ENCODE results near the gene VDR. TPM values are rescaled to one million over a fixed set of nuclear protein-coding genes. Genes with fewer than 3 reads are reported as not detected.

VDR gene
- polyA plus RNA-seq, 1 donor (not counting 4 experiments of a cell fraction or from before 2014, with no cell fraction given), result 43.3 TPM

DNA sequence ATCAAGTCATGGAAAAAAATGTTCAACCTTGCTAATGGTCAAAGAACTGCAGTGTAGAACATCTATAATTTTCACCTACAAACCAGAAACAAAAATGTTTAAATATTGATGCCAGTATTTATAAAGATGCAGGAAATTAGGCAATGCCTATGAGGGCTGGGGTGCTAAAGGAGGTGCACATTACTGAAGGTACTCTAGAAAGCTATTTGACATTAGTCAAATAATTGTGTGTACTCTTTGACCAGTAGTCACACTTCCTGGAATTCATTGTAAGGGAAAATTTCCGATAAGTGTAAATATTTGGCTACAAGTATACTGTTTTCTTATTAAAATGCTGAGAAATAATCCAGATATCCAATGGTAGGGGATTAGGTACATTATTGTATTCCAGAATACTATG is 48.7 kb downstream of the VDR start:
- Histone ChIP-seq H3K4me2 (ENCODE audit: control insufficient read depth, extremely low read depth, insufficient read depth, low read depth, low read length) (no peak overlapping the region), H3K27ac (ENCODE audit: control insufficient read depth, insufficient read depth, low read length) (no peak overlapping the region), H3K9ac (ENCODE audit: control insufficient read depth, extremely low read depth, insufficient read depth, low read length) (no peak overlapping the region), H2AFZ (ENCODE audit: control insufficient read depth, low read length) (no peak overlapping the region), H3K36me3 (ENCODE audit: control insufficient read depth in 2 of 2, extremely low read depth in 1 of 2, insufficient read depth in 2 of 2, low read length in 2 of 2) (peaks cover 28 to 52% of the 10 kb centered on the region in 2 experiments), H3K4me1 (ENCODE audit: control insufficient read depth, extremely low read depth, insufficient read depth, low read length) (peaks cover 20% of the 10 kb centered on the region), H3K9me3 (ENCODE audit: control insufficient read depth, low read depth, low read length) (no peaks in the 10 kb centered on the region), H3K4me3 (ENCODE audit: control insufficient read depth in 2 of 3, extremely low read depth in 1 of 3, insufficient read depth in 2 of 3, low read depth in 1 of 3, low read length in 3 of 3) (no peak overlapping the region), H3K9me1 (ENCODE audit: control insufficient read depth, extremely low read depth, insufficient read depth, low read length) (peaks cover 6% of the 10 kb centered on the region), H4K20me1 (ENCODE audit: control insufficient read depth, extremely low read depth, insufficient read depth, low read length) (no peaks in the 10 kb centered on the region), H3K27me3 (ENCODE audit: control insufficient read depth, extremely low read depth, insufficient read depth, low read length) (no peaks in the 10 kb centered on the region), H3K79me2 (ENCODE audit: control insufficient read depth, insufficient read depth, low read length) (no peaks in the 10 kb centered on the region)
- dilution Hi-C loops (cut with MboI; ENCODE audit: extremely low pct_ligation_motif_present, low sequenced_read_pairs), result no loop called here
- TF ChIP-seq EZH2 (IDR thresholded peaks at IDR 0.05; ENCODE audit: low read length), result no peak
- no peak for DNase-seq (ENCODE audit: low read depth, low spot score)
- FAIRE-seq, result no peak

GRCh38 chr12:47855502-47855901 is 49.3 kb downstream of the VDR start:
- Histone ChIP-seq H3K27me3 (ENCODE audit: control insufficient read depth, extremely low read depth, insufficient read depth, low read length) (no peaks in the 10 kb centered on the region), H3K36me3 (ENCODE audit: control insufficient read depth in 2 of 2, extremely low read depth in 1 of 2, insufficient read depth in 2 of 2, low read length in 2 of 2) (peaks cover 31 to 56% of the 10 kb centered on the region in 2 experiments), H3K79me2 (ENCODE audit: control insufficient read depth, insufficient read depth, low read length) (no peaks in the 10 kb centered on the region), H3K4me2 (ENCODE audit: control insufficient read depth, extremely low read depth, insufficient read depth, low read depth, low read length) (no peak overlapping the region), H3K9ac (ENCODE audit: control insufficient read depth, extremely low read depth, insufficient read depth, low read length) (no peak overlapping the region), H3K9me1 (ENCODE audit: control insufficient read depth, extremely low read depth, insufficient read depth, low read length) (peaks cover 6% of the 10 kb centered on the region), H3K9me3 (ENCODE audit: control insufficient read depth, low read depth, low read length) (no peaks in the 10 kb centered on the region), H3K27ac (ENCODE audit: control insufficient read depth, insufficient read depth, low read length) (no peak overlapping the region), H3K4me1 (ENCODE audit: control insufficient read depth, extremely low read depth, insufficient read depth, low read length) (peaks cover 20% of the 10 kb centered on the region), H2AFZ (ENCODE audit: control insufficient read depth, low read length) (no peak overlapping the region), H4K20me1 (ENCODE audit: control insufficient read depth, extremely low read depth, insufficient read depth, low read length) (no peaks in the 10 kb centered on the region), H3K4me3 (ENCODE audit: control insufficient read depth in 2 of 3, extremely low read depth in 1 of 3, insufficient read depth in 2 of 3, low read depth in 1 of 3, low read length in 3 of 3) (no peak overlapping the region)
- FAIRE-seq (no peak), DNase-seq (ENCODE audit: low read depth, low spot score) (no peak)
- no peak for TF ChIP-seq CTCF (optimal IDR thresholded peaks at IDR 0.05 in 1 of 3, IDR thresholded peaks at IDR 0.05 in 1 of 3, conservative IDR thresholded peaks at IDR 0.05 in 1 of 3; ENCODE audit: extremely low read depth in 1 of 3, insufficient read depth in 2 of 3, low read length in 3 of 3)
- TF ChIP-seq EZH2 (IDR thresholded peaks at IDR 0.05; ENCODE audit: low read length), result no peak
- dilution Hi-C loops (cut with MboI; ENCODE audit: extremely low pct_ligation_motif_present, low sequenced_read_pairs), result no loop called here

GRCh38 chr12:47854531-47854930 is 50.3 kb downstream of the VDR start:
- Histone ChIP-seq H3K9ac (ENCODE audit: control insufficient read depth, extremely low read depth, insufficient read depth, low read length) (no peak overlapping the region), H3K79me2 (ENCODE audit: control insufficient read depth, insufficient read depth, low read length) (no peaks in the 10 kb centered on the region), H2AFZ (ENCODE audit: control insufficient read depth, low read length) (no peak overlapping the region), H3K9me1 (ENCODE audit: control insufficient read depth, extremely low read depth, insufficient read depth, low read length) (peaks cover 6% of the 10 kb centered on the region), H3K9me3 (ENCODE audit: control insufficient read depth, low read depth, low read length) (no peaks in the 10 kb centered on the region), H3K27ac (ENCODE audit: control insufficient read depth, insufficient read depth, low read length) (no peak overlapping the region), H3K36me3 (ENCODE audit: control insufficient read depth in 2 of 2, extremely low read depth in 1 of 2, insufficient read depth in 2 of 2, low read length in 2 of 2) (peaks cover 33 to 56% of the 10 kb centered on the region in 2 experiments), H3K4me1 (ENCODE audit: control insufficient read depth, extremely low read depth, insufficient read depth, low read length) (peaks cover 22% of the 10 kb centered on the region), H3K27me3 (ENCODE audit: control insufficient read depth, extremely low read depth, insufficient read depth, low read length) (no peaks in the 10 kb centered on the region), H3K4me2 (ENCODE audit: control insufficient read depth, extremely low read depth, insufficient read depth, low read depth, low read length) (no peak overlapping the region), H4K20me1 (ENCODE audit: control insufficient read depth, extremely low read depth, insufficient read depth, low read length) (no peaks in the 10 kb centered on the region), H3K4me3 (ENCODE audit: control insufficient read depth in 2 of 3, extremely low read depth in 1 of 3, insufficient read depth in 2 of 3, low read depth in 1 of 3, low read length in 3 of 3) (no peak overlapping the region)
- dilution Hi-C loops (cut with MboI; ENCODE audit: extremely low pct_ligation_motif_present, low sequenced_read_pairs), result no loop called here
- TF ChIP-seq CTCF (optimal IDR thresholded peaks at IDR 0.05 in 1 of 3, IDR thresholded peaks at IDR 0.05 in 1 of 3, conservative IDR thresholded peaks at IDR 0.05 in 1 of 3; ENCODE audit: extremely low read depth in 1 of 3, insufficient read depth in 2 of 3, low read length in 3 of 3) (no peak), EZH2 (IDR thresholded peaks at IDR 0.05; ENCODE audit: low read length) (no peak)
- FAIRE-seq, result no peak
- DNase-seq (ENCODE audit: low read depth, low spot score), result no peak
